NOMO-1 treated with DMSO at 0.1 percent for 48 hours (cell line): ENCODE measurements around the gene PRKAA1.
A peak's percentile ranks its signal among the peaks of the same experiment; 100 is the strongest.

ENCODE experiments used
- DNase-seq: peaks from one replicate; lab custom pipeline; 2025; ENCODE audit not compliant: unreplicated experiment; lab: John Stamatoyannopoulos, UW

The PRKAA1 gene

DNA sequence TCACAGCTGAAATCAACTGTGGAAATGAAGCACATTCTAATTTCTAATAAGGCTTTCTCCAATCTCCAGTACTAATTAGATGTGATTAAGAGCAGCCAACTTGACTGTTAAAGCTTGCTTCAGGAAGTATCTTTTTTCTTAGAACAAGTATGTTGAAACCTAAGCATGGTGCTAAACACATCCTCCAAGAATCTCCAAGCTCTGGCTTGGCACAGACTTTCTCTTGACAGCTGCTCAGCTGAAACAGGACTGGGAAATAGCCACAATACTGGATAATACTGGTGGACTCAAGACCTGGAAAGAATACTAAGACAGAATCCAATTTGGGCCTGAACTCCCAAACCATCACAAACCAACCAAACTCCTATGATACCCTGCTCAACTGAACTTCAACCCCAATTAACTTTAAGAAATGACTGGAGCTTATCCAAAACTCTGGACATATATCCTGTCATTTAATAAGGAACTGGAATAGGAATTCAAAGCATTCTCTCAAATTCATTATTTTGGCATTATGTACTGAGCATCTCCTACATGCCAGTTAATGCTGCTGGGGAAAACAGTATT is 16.2 kb downstream of the PRKAA1 start:
- peak; percentile 25 for DNase-seq

DNA sequence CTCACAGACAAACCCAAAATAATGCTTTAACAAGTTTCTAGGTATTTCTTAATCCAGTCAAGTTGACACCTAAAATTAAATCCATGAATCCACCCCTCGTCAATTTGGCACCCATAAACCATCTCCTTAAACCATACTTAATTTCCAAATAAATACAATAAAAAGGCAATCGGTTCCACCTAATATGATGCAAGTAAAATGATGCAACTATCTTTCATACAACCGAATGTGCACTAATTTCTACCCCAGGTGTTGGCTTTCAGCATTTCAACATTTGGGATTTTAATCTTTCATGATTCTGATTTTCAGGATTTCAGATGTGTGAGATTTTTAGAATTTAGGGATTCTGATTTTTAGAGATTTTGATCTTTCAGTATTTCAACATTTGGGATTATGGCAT is 17.3 kb downstream of the PRKAA1 start:
- DNase-seq, result no peak

DNA sequence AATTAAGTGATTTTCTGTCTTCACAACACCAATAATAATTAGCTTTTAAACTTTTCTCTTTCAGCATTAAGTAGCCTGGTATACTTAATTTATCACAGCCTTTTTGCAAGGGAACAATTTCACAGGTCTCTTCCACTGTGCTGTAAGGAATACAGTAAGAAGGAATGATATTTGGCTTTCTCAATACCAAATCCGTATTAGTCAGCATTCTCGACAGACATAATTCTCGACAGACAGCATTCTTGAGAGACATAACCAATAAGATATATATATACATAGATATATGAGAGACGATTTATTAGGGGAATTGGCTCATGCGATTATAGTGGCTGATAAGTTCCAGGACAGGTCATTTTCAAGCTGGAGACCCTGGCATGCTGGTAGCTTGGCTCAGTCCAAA is 18.0 kb downstream of the PRKAA1 start:
- no peak for DNase-seq

DNA sequence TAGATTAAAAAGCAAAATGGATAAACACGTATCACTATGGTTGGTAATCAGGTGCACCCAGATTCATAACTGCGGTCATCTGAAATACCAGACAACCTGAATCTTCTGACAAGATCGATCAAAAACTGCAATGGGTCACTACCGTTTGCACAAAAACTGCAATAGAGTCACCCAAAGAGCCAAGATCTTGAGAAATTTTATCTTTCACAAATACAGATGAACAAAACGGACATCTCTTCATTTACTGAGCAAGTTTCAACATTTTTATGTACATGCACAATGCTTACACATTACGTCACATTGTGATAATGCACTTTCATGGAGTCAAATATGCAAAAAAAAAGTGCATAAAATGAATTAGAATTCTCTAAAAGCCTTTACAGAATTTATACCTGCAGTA is 18.6 kb downstream of the PRKAA1 start:
- DNase-seq, result no peak

DNA sequence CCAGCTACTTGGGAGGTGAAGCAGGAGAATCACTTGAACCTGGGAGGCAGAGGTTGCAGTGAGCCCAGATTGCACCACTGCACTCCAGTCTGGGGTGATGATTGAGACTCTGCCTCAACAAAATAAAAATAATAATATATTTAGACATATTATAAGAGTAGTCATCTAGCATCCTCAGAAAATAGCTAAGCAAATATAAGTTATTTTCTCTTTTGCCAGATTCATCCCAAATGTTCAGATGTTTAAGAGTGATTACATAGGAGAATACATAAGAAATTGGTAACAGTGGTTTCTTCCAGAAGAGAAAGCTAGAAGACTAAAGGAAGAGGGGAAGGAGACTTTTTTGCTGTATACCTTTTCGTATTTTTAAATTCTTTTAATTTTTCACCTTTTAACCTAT is 20.0 kb downstream of the PRKAA1 start:
- DNase-seq, result no peak

DNA sequence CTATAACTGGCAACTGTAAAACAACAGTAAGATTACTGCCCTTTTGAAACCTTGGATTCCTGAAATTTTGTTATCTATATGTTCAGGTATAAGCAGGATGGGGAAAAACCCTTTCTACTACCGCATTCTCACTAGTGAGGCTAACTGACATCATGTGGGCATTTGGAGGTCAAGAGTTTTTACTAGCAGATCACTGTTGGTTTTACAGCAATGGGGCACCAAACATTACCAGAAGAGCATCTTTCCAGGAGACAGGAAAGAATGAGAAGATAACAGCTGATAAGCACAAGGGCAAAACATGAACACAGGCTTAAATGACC is 21.6 kb downstream of the PRKAA1 start:
- no peak for DNase-seq

DNA sequence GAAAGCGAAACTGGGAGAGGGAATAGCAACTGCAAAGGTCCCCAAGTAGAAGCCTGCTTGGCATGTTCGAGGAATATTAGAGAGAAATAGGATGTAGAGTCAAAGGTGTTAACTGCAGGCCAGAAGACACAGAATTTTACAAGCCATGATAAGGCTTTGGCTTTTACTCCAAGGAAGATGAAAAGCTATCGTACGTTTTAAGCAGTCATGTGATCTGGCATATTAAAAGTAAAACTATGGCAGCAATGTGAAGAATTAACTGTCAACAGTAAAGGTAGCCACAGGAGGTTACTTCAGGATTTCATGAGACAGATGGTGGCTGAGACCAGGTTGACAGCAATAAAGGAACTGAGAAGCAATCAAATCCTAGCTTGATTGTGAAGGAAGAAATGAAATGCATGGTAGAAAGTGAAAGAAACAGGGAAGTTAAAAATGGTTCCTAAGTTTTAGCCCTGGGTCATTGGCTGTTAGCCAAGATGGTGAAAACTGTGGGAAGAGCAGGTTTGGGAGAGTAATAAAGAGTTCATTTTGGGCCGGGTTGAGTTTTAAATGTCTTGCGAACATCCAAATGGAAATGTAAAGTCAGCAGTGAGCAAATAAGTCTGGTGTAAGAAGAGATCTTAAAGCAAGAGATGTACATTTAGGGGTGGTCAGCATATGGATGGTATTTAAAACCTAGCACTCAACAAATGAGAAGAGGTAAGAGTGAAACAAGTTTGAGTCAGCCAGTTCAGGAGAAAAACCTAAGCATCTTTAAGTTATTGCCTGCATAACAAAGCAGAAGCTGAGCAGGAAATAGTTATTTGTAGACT is 22.1 kb downstream of the PRKAA1 start:
- peak; percentile 26 for DNase-seq

DNA sequence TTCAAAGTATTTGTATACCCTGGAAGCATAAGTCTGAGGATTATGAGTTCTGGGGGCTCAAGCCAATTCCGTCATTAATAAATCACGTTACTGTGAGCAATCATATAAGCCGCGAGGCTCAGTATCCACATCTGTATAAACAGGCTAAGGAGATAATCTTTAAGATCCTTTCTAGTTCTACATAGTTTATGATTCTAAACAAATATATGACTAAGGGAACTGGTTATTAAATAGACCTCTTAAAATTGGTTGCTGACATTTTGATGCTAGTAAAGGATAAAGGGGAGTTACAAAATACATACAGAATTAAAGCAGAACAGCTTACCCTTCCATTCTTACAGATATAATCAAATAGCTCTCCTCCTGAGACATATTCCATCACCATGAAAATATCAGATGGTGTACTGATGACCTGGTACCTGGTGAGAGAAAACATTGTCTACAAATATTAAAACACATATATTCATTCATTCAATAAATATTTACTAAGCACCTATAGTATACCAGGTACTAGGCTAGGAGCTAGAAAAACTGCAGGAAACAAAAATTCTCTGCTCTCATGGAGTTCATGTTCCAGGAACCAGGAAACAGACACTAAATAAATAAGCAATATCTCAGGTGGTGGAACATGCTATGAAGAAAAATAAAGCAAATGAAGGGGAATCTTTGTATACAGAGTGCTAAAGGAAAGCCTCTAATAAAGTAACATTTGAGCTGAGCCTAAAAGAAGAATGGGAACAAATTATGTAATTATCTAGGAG is 22.9 kb downstream of the PRKAA1 start:
- no peak for DNase-seq

DNA sequence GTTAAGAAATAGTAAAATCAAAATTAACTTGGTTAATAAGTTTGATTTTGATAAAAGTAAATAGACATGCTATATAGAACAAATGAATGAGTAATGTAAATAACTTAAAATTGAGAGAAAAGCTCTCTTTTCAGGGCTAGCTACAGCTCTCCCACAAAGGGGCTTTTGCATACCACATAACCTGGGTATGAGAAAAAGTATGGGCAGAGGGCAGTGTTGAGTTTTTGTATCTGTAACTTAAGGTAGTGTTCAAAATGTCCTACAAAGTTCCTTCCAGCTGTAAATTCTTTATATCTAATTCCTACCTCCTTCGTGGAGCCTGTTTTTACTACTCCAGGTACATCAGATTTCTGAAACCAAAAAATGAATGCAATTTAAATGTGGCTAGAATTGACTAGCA is 23.6 kb downstream of the PRKAA1 start:
- DNase-seq, result no peak

DNA sequence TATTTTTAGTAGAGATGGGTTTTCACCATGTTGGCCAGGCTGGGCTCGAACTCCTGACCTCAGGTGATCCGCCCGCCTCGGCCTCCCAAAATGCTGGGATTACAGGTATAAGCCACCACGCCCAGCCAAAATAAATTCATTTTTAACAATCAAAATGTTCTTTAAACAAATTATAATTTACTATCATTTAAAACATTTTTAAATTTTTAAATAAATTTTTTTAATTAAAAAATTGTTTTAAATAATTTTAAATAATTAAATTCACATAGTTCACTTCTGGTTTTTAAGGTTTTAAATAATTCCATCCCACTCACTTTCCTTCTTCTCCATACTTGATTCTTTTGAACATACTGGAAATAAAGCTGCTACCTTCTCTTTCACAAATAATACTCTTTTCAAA is 27.4 kb downstream of the PRKAA1 start:
- no peak for DNase-seq

DNA sequence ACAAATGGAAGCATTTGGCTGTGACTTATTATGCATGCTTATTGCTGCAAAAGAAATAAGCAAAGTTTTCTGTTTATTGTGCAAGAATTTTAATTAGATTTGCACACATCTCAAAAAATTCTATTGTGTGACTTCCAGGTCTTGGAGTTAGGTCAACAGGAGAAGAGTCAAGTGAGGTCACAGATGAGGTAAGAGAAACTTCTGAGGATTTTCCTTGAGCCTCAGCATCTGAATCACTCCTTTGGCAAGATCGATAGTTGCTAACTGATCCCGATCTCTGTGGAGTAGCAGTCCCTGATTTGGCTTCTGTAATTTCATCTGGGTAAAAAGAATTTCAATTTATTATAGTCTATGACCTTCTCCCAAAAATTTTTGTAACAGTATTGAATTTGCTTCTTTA is 35.5 kb downstream of the PRKAA1 start:
- no peak for DNase-seq

DNA sequence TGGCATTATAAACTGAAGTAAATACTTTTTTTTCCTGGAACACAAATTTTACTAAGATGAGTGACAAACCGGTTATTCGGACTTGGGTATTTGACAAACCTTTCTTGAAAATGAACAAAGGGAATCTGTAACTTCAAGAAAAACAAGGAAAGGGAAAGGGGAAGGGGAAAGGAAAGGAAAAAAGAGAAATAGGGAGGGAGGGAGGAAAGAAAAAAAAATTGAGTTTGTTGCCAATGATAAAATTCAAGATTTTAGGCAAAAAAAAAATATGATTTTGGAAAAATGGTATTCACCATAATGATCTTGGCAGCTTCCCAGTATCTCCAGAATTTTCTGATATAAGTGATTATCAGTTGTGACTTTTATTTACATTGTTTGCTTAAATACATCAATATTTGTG is 40.8 kb downstream of the PRKAA1 start:
- DNase-seq, result no peak

DNA sequence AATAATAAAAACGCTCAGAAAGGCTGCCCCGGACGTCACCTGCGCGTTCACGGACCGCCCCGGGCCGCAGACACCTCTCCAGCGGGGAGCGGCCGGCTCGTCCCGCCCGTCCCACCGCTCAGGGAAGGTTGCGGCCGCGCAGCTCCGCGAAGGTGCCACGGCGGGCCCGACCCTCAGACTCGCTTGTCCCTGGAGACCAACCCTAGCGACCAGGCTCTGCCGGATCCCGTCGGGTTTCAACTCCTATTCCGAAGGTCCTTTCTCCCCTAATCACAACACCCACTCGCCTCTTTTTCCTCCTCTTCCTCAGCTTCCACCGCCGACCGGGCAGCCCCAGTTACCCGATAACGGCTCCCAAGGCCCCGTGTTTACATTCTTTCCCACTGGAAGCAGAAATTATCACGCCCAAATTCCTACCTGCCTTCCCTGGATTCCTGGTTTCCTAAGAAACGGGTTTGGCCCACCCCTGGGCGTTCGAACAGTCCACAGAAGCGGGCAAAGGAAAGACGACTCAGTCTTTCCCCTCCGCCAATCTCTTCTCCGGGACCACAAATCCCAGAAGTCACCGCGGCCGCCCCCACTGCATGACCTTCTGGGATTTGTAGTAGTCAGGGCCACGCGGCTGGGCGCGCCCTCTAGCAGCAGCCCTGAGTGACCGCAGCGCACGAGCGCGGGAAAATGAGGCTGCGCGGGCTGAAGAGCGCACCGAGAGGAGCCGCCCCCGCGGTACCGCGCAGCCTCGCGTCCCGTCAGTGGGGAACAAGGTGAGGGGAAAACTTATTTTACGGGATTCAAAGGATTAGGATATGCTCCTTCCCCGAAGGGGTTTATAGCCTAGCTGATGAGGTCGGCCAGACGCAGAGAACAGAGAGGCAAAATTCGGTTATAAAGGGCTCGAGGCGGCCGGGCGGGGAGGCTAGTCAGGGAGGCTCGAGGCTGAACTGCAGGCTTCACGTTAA is 42.5 kb downstream of the PRKAA1 start, which contains the start of gene TTC33:
TTC33 (minus strand) TSS at position 555 of the 959 bp plus-strand sequence. CDS start 8,943 bp downstream, outside the sequence.
- peak; percentile 99 for DNase-seq

DNA sequence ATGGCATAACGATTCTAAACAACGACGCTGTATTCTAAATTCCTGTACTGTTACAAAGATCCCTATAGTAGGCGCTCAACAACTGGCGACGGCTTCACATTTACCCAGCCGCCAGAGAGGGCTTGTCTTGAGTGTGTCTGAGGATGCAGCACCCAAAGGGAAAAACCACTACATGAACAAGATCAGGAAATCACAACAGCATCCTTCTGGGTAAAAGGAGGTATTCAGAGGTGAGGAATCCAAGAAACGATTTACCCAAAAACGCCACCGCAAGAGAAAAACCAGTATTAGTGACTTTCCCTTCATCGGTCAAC is 43.1 kb downstream of the PRKAA1 start:
- peak; percentile 91 for DNase-seq

DNA sequence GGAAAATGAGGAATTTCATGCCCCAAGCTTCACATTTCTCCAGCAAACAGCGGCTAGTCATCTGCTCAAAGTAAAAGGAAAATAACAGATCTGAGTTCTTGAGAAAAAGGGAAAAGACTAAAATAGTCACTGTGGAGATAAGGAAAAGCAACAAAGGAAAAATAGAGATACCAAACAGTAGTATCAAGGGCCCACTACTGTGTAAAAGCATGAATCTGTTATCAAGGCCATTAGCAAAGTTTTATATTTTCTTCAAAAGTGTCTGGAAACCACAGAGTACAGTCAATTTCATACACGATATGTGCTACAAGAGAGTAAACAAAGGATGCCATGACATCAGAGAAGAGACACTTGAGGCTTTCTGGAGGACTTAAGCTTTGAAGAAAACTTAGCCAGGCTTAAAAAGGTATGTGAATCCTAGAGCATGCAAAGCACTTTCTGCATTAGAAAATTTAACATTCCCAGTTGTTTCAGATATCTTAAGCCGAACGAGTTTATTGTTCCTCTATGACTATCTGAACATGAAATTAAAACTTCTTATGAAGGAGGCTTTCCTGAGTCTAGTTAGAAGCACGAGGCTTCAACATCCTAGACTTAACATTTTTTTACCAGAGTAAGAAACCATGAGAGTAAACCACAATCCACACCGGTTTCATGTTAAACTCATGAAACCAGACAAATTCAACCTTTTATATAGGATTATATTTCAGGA is 43.6 kb downstream of the PRKAA1 start:
- no peak for DNase-seq

DNA sequence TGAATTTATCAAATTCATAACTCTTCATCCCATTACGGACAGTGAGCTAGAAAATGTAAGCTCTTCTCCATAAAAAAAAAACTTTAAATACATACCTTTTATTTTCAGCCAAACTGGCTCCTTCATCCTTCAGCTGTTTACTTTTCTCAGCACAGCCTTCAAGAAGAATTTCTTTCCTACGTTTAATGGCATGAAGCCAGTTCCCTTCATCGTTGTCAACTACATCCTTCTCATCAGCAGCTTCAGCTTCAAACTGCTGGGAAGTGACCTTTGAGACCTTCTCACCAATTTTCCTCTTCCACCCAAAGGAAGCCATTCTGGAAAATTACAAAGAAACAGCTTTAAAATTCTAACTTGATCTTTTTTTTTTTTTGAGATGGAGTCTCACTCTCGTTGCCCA is 51.5 kb downstream of the PRKAA1 start:
- no peak for DNase-seq

DNA sequence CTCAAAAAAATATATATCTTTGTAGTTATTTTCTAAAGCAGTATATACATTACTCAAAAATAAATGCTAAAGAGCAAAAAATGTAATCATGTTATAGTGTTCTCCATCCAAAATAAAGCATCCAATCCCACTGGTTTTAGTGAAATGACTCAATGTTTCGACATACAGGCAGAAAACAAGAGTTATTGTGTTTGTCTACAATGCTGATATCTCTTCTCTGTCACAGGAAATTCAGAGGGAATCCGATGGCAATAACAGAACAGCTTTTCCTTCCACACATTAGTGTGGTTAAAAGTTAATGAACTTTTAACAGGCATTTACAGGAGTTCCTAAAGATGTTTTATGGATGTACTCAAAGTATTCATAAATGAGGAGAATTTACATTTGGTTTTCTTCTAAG is 54.4 kb downstream of the PRKAA1 start:
- DNase-seq, result no peak

DNA sequence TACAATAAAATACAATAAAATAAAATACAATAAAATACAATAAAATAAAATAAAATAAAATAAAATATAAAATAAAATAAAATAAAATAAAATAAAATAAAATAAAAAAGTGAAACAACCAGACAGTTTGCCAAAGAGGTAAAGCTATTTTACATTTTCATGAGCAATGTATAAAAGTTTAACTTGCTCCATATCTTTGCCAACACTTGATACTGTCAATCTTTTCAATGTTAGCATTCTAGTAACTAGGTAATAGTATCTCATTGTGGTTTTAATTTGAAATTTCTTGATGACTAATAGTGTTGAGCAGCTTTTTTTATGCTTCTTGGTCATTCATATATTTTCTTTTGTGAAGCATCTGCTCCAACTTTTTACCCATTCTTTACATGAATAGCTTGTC is 59.7 kb downstream of the PRKAA1 start:
- no peak for DNase-seq

DNA sequence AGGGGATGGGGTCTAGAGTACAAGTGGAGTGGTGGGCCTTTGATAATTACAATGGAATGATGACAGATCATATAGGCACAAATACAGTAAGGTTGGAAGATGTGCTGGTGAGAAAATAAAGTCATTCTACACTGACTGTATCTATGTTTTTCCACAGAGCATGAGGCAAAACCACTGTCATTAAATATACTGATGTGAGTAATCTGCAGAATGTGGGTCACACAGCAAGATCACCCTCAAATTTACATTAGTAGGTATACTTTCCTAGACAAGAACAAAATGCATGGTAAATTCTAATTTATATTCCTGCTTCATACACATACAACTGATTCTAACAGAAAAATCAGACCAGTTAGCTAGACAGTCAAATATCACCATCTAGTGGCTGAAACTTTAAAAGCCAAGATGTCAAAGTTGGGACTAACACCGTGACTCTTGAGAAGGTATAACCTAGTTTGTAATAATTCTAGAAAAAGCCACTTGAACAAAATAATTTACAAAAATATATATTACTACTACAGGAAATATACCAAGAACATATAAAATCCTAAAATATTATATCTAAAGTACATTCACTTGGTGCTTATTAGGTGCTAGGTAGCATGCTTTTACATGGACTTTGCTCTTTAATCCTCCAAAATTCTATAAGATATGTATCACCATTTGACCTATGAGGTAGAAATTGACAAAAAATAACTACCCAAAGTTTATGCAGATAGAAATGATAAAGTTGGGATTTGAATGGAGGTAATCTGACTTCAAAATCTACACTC is 61.9 kb downstream of the PRKAA1 start:
- peak; percentile 84 for DNase-seq

DNA sequence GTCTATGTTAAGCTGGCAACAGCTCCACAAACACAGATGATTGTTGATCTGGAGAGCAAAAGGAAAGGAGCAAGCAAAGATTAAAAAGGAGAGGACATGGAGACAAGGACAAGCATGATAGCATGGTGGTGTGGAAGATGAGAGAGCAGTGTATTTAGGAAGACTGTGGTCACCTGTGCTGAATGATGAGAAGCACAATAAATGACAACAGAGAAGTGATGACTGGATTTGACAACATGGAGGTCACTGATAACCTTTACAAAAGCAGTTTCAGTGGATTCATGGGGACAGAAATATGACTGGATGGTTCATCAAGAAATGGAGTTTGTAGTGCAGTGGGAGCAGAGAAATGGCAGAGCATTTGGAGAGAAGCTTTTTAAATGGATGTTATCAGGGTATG is 62.6 kb downstream of the PRKAA1 start:
- DNase-seq, result no peak
